DMS79 (cell line): ENCODE results near the gene DISP3.

Experiments used
- DNase-seq: peaks from one replicate; lab custom pipeline; 2025; lab: John Stamatoyannopoulos, UW

The DISP3 gene

GRCh38 chr1:11529330-11529729 is 50.4 kb downstream of the DISP3 start:
- DNase-seq, result no peak

DNA sequence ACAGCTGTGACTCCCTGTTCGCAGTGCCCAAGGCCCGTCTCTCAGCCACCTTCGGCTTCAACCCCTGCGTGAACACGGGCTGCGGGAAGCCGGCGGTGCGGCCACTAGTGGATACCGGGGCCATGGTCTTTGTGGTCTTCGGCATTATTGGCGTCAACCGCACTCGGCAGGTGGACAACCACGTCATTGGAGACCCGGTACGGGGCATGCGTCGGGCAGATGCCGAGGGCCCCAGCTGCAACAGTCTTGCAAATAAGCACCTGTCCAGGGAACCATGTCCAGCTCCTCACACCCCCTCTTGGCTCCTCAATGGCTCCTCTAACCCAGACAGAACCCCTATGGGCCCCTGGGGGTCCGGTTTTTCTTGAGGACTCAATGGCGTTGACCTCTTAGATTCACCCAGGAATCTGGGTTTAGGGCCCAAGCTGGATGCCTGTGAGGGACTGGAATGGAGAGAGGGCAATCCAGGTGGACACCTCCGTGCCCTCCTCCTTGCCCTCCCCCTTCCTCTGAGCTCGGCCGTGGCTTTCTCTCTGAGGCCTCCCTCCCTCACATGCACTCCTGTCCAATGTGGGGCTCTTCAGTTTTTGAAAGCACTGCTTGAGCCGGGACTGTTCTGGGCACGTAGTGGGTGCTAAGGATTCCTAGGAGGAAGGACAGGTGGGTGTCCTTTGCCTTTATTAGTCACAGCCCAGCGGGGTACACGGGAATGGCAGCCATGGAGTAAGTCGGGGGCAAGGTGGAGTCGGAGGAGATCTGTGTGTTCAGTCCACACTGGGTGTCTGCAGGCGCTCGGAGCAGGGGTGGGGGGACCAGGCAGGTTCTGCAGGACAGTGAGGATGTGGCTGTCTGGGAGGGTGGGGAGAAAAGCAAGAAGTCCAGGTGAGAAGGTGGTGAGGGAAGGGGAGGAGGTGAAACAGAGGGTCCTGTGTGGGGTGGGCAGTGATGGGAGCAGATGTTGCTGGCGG is 51.1 kb downstream of the DISP3 start:
- no peak for DNase-seq

DNA sequence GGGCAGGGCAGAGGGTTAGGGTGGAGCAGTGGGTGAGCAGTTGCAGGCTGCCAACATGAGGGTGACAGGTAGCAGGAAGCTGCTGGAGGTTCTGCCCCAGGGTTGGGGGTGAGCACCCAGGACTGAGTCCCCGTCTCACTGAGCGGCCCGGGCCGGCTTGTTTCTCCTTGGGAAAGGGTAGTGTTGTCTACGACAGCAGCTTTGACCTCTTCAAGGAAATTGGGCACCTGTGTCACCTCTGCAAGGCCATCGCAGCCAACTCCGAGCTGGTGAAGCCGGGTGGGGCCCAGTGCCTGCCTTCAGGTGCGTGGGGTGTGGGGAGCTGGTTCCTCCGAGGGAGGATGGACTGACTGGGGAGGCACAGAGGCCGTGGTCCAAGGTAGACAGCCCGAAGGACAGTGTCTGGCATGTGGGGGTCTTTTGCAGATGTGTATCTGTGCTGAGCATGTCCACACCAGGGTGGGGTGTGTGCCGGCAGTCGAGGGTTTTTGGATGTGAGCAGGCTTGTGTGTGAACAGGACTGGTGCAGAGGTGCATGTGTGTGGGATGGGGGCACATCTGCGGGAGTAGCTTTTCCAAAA is 51.9 kb downstream of the DISP3 start:
- DNase-seq, result no peak

DNA sequence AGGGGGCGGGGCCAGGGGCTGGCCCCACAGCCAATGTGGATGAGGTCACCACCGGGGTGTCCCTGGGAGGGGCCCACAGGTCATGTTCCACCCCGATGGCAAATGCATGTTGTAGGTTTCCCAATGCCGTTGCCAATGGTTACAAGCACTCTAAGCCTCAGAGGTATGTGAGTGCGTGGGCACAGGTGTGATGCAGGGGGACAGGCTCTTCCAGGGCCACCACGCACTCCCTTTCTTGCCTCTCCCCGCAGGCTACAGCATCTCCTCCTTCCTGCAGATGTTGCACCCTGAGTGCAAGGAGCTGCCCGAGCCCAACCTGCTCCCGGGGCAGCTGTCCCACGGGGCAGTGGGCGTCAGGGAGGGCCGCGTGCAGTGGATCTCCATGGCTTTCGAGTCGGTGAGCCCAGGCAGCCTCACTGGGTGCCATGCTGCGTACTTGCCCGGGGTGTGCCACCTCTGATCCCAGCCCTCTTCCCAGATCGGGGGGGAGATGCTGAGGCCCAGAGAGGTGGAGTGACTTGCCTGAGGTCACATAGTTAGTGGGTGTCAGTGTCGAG is 52.4 kb downstream of the DISP3 start:
- DNase-seq, result peak; percentile 38

GRCh38 chr1:11531943-11532342 is 53.0 kb downstream of the DISP3 start:
- DNase-seq, result no peak

DNA sequence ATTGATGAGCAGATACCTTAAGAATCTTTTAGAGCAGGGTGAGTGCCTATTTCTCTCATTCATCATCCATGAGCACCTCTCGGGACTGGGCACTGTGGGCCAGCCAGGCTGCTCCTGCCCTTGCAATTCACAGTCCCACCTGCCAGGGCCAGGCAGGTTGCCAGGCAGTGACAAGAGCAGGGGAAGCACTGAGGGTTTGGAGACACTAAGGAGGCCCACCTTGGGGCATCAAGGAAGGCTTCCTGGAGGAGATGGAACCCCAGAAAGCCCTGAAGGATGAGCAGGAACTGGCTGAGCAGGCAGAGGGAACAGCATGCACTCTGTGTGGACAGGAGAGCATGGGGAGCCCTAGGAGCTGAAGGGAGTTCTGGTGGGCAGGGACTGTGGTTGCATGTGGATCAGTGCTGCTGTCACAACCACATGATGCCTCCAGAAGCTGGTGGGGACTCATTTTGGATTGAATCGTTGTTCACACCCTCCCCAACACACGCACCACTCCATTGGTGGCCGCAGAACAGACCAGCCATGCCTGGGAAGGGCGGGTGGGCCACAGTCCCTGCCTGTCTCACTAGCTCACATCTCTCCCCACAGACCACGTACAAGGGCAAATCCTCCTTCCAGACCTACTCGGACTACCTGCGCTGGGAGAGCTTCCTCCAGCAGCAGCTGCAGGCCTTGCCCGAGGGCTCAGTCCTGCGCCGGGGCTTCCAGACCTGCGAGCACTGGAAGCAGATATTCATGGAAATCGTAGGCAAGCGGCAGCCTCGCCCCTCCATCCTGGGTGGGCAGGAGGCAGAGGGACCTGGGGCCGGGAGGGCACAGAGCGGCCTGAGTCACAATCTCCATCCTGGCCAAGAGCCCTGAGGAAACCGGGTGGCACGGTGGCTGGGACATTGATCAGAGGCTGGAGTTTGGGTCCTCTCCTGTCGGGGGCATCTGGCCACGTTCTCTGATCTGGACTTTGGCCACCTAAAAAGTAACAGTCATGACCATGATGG is 55.1 kb downstream of the DISP3 start:
- DNase-seq, result no peak

- no peak for DNase-seq
These were observed 55.9 kb downstream of the DISP3 start for GRCh38 chr1:11534846-11535245.

- DNase-seq, result no peak
These were observed 56.4 kb downstream of the DISP3 start for GRCh38 chr1:11535316-11535715.

DNA sequence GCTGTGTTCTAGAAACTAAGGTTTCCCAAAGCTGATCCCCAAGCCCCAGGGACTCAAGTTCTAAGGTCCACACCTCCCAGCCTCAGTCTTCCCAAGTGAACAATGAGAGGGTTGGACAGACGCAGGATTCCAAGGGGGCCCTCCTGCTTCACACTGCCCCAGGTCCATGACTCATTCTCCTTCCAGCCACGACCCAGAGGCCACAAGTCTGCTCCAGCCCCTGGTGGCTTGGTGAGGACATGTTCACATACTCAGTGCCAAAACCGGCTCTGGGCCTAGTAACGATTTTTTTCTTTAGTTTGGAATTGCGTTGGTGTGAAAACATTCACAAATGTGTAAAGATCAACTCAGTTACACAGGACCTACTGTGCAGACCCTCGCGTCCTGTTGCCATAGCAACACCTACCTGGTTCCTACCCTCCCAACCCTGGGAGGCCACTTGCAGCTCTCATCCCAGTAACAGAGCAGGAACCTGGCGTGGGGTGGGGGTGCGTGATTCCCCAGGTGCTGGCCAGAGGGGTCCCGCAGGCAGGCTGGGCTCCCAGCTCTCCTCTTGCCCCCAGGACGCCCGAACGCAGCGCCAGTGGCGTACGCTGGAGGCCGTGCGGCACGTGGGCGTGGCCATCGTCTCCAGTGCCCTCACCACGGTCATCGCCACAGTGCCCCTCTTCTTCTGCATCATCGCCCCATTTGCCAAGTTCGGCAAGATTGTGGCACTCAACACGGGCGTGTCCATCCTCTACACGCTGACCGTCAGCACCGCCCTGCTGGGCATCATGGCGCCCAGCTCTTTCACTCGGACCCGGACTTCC is 57.0 kb downstream of the DISP3 start:
- DNase-seq, result no peak

DNA sequence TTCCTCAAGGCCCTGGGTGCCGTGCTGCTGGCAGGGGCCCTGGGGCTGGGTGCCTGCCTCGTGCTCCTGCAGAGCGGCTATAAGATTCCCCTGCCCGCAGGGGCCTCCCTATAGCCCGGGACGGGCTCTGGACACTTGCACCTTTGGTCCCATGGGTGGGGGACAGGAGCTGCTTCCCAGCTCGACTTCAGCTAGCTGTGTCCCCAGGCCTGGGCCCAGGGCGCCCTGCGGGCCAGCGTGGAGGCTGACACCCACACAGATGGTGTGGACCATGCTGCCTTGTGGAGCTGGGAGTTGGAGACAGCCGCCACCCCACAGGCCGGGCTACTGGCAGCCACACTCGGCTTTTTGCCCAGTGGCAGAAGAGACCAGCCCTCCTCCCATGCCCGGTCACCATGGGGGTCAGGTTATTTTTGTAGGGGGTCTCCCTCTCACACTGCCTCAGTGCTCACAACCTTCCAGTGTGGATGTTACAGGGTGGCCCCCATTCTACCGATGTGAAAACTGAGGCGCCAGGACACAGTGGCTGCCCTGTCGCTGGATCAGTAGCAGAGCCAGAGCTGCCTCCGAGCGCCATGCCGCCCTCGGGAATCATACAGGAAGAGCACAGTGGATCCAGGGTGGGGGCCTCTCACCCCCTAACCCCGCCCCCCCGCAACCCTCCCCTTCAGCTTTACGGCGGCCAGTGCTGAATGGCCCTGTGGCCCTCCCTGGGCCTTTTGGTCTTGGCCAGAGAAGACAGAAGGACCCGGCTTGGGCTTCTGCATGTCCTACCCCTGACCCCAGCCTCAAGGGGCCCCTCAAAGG is 57.8 kb downstream of the DISP3 start:
- no peak for DNase-seq

GRCh38 chr1:11537380-11537764 is 58.4 kb downstream of the DISP3 start:
- no peak for DNase-seq

- DNase-seq, result no peak
These were observed 59.1 kb downstream of the DISP3 start for GRCh38 chr1:11537854-11538591.

DNA sequence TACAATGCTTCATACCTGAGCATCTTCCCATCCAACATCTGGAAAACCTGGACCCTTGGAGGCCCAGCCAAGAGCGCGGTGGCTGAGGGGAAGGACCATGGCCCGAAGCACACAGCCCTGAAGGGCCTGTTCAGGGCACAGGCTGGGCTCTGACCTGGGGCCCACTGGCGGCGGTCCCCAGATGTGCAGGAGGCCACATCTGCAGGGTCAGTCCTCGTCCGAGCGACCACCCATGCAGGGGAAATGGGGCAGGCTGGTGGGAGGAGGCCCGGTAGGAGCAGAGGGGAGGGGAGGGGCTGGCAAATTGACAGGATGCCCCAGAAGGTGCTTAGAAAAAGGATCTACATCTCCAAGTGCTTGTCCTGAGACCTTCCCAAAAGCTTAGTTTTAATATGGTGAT is 59.9 kb downstream of the DISP3 start:
- no peak for DNase-seq

DNA sequence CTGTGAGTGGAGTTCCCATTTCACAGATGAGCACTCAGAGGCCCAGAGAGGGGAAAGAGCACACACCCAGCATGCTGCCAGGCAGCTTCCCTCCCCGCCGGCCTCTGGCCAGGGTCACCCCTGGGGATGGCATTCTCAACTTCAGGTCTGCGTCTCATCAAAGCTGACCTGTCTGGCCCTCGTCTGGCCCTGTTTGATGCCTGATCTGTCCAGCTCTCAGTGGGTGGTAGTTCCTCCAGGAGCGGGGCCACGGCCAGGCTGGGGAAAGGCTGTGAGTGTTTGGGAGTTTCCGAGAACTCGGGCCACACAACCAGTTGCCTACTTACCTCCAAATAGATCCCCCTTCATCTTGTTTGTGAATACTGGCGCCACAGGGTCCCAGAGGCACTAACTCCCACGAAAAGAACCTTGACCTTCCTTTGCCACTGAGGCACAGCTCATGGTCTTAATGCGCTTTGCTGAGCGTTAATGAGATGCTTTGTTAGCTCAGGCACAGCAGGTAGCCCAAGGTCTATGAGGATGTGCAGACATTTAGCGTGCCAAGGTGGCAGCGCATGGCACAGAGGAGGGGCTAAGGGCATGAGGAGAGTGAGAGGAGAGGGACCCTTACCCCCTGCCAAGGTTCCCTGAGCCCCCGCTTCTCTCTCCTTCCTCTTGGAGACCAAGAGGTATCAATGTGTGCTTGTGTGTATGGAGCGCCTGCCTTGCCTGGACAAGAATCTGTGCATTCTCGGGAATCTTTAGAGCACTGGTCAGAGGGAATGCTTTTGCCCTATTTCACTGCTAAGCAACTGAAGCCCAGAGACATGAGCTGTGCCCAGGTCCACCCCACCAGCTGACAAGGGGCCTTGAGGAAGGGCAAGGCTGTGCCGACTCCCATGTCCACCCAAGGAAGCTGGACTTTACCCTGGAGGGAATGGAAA is 61.2 kb downstream of the DISP3 start:
- no peak for DNase-seq

- DNase-seq, result no peak
These were observed 61.8 kb downstream of the DISP3 start for GRCh38 chr1:11540773-11541160.

DNA sequence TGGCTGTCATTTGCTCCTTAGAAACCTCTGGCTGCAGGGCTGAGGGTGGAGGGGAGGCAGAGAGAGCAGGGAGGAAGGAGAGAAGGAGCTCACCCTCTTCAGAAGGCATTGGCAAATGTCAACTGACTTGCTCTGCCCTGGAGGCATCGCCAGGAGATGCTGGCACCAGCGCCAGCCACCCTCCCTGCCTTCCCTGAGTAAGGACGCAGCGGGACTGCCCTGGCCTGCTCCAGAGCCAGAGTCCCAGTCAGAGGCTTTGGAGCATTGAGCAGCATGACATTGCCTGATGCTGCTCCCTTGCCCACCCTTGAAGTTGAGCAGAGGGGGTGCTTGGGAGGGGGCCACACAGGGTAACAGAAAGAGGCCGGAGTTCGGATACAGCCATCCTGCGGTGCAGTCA is 62.3 kb downstream of the DISP3 start:
- peak; percentile 48 for DNase-seq

- peak; percentile 58 for DNase-seq
These were observed 63.0 kb downstream of the DISP3 start for GRCh38 chr1:11541956-11542355.

DNA sequence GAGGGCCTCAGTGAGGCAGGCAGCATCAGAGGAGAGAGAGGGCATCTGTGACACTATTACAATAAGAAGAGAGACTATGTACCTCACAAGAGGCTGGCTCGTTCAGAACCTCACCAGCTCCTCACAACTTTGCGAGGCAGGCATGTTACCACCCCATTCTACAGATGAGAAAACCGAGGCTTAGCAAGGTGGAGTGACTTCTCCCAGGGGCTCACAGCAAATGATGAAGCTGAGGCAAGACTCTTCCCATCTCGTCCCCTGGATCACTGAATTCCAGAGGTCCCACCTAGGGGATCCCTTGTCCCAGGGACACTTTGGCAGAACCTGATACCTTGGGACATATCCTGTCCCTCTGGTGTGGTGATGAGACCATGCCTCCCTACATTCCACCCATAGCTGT is 64.4 kb downstream of the DISP3 start:
- no peak for DNase-seq
